ENCODE results near the gene CDH22.

Gene CDH22

GRCh38 chr20:46242390-46242789 is 65.9 kb downstream of the CDH22 start:
- no peak overlapping the region for H3K9ac ChIP-seq (ENCODE audit: low read length)
- no peak overlapping the region for H3K27ac ChIP-seq (ENCODE audit: low read length)
- H3K79me2 ChIP-seq (ENCODE audit: low read length), result no peaks in the 10 kb centered on the region
- H3K27me3 ChIP-seq (ENCODE audit: low read depth, low read length), result peaks cover 52% of the 10 kb centered on the region
- no peak overlapping the region for H2AFZ ChIP-seq (ENCODE audit: low read depth, low read length)
- no peaks in the 10 kb centered on the region for H3K9me3 ChIP-seq (ENCODE audit: insufficient read depth, low read length)
- no peak overlapping the region for H3K4me3 ChIP-seq (ENCODE audit: low read length)
- H3K4me2 ChIP-seq (ENCODE audit: low read length), result no peak overlapping the region
- H3K4me1 ChIP-seq (ENCODE audit: low read length), result no peaks in the 10 kb centered on the region
- no peaks in the 10 kb centered on the region for H4K20me1 ChIP-seq (ENCODE audit: insufficient read depth, low read length)
- TF ChIP-seq EZH2phosphoT487 (IDR thresholded peaks at IDR 0.05; ENCODE audit: low read depth) (no peak), CTCF (IDR thresholded peaks at IDR 0.05; ENCODE audit: low read depth, low read length) (no peak)
- H3K36me3 ChIP-seq (replicated peaks; ENCODE audit: low read depth, low read length), result no peaks in the 10 kb centered on the region

- TF ChIP-seq EZH2phosphoT487 (IDR thresholded peaks at IDR 0.05; ENCODE audit: low read depth) (no peak), CTCF (IDR thresholded peaks at IDR 0.05; ENCODE audit: low read depth, low read length) (no peak)
- Histone ChIP-seq H3K36me3 (replicated peaks; ENCODE audit: low read depth, low read length) (no peaks in the 10 kb centered on the region), H2AFZ (ENCODE audit: low read depth, low read length) (no peak overlapping the region), H4K20me1 (ENCODE audit: insufficient read depth, low read length) (no peaks in the 10 kb centered on the region), H3K79me2 (ENCODE audit: low read length) (no peaks in the 10 kb centered on the region), H3K4me3 (ENCODE audit: low read length) (no peak overlapping the region), H3K9ac (ENCODE audit: low read length) (no peak overlapping the region), H3K9me3 (ENCODE audit: insufficient read depth, low read length) (no peaks in the 10 kb centered on the region), H3K27ac (ENCODE audit: low read length) (no peak overlapping the region), H3K4me1 (ENCODE audit: low read length) (no peaks in the 10 kb centered on the region), H3K27me3 (ENCODE audit: low read depth, low read length) (peaks cover 49% of the 10 kb centered on the region), H3K4me2 (ENCODE audit: low read length) (no peak overlapping the region)
Observed at GRCh38 chr20:46240881-46241280, 67.4 kb downstream of the CDH22 start.

GRCh38 chr20:46240065-46240464 is 68.2 kb downstream of the CDH22 start:
- Histone ChIP-seq H3K9me3 (ENCODE audit: insufficient read depth, low read length) (no peaks in the 10 kb centered on the region), H2AFZ (ENCODE audit: low read depth, low read length) (no peak overlapping the region), H4K20me1 (ENCODE audit: insufficient read depth, low read length) (no peaks in the 10 kb centered on the region), H3K36me3 (replicated peaks; ENCODE audit: low read depth, low read length) (no peaks in the 10 kb centered on the region), H3K4me2 (ENCODE audit: low read length) (no peak overlapping the region), H3K4me3 (ENCODE audit: low read length) (no peak overlapping the region), H3K9ac (ENCODE audit: low read length) (no peak overlapping the region), H3K27ac (ENCODE audit: low read length) (no peak overlapping the region), H3K79me2 (ENCODE audit: low read length) (no peaks in the 10 kb centered on the region), H3K4me1 (ENCODE audit: low read length) (no peaks in the 10 kb centered on the region), H3K27me3 (ENCODE audit: low read depth, low read length) (peaks cover 48% of the 10 kb centered on the region)
- TF ChIP-seq EZH2phosphoT487 (IDR thresholded peaks at IDR 0.05; ENCODE audit: low read depth), result no peak
- no peak for TF ChIP-seq CTCF (IDR thresholded peaks at IDR 0.05; ENCODE audit: low read depth, low read length)

- Histone ChIP-seq H3K27me3 (ENCODE audit: low read depth, low read length) (peaks cover 58% of the 10 kb centered on the region), H3K4me2 (ENCODE audit: low read length) (no peak overlapping the region)
- TF ChIP-seq CTCF (IDR thresholded peaks at IDR 0.05; ENCODE audit: low read depth, low read length) (no peak), EZH2phosphoT487 (IDR thresholded peaks at IDR 0.05; ENCODE audit: low read depth) (no peak)
Observed at GRCh38 chr20:46237736-46238135, 70.6 kb downstream of the CDH22 start.

More at GRCh38 chr20:46237736-46238135, 70.6 kb downstream of the CDH22 start:
- Histone ChIP-seq H4K20me1 (ENCODE audit: insufficient read depth, low read length) (no peaks in the 10 kb centered on the region), H3K9ac (ENCODE audit: low read length) (no peak overlapping the region), H3K4me1 (ENCODE audit: low read length) (no peaks in the 10 kb centered on the region), H3K36me3 (replicated peaks; ENCODE audit: low read depth, low read length) (no peaks in the 10 kb centered on the region), H3K4me3 (ENCODE audit: low read length) (no peak overlapping the region), H3K79me2 (ENCODE audit: low read length) (no peaks in the 10 kb centered on the region), H3K9me3 (ENCODE audit: insufficient read depth, low read length) (no peaks in the 10 kb centered on the region), H3K27ac (ENCODE audit: low read length) (no peak overlapping the region), H2AFZ (ENCODE audit: low read depth, low read length) (no peak overlapping the region)
